Measurements from ENCODE around the gene SALL3. TPM values are rescaled to one million over a fixed set of nuclear protein-coding genes. Genes with fewer than 3 reads are reported as not detected.

The SALL3 gene
- total and polyA plus RNA-seq, 2 of the 4 experiments (the other 2 are of a cell fraction): not detected

DNA sequence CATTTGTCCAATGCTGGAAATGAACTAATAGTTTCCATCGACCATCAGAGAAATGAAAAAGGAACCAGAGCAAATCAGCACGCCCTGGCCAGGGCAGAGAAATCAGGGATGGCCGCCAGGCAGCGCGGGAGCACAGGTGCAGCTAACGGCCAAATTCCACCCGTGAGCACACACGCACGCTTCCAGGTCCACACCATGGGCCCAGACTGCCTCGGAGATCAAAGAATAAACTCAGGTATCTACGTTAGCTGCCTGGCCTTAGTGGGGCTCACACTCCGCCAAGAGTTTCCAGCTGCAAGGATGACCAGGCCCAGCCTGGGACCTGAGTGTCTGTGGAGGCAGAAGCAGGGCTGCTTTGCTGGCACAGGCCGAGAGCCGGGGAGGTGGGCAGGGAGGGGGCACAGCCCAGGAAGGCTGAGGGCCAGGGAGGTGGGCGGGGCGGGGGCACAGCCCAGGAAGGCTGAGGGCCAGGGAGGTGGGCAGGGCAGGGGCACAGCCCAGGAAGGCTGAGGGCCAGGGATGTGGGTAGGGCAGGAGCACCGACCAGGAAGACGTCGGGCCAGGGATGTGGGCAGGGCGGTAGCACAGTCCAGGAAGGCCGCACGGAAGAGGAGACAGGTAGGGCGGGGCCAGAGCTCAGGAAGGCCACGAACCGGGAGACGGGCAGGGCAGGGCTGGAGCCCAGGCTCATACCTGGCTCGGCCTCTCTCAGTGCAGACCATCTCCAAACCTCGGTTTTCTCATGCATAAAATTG is 43.2 kb upstream of the SALL3 start:
- Histone ChIP-seq H4K5ac (ENCODE audit: low read depth, low read length) (no peak overlapping the region), H3K18ac (ENCODE audit: low read depth, low read length) (no peak overlapping the region), H3K56ac (ENCODE audit: extremely low read depth, insufficient read depth, low read length) (no peak overlapping the region), H3K4me1 (ENCODE audit: control insufficient read depth, insufficient read depth, low read length) (no peaks in the 10 kb centered on the region), H3K27ac (ENCODE audit: insufficient read depth, low read length) (no peak overlapping the region), H3K23ac (ENCODE audit: low read depth, low read length) (no peak overlapping the region), H4K20me1 (ENCODE audit: insufficient read depth, low read length) (no peaks in the 10 kb centered on the region), H3K14ac (replicated peaks; ENCODE audit: low read depth, low read length) (no peak overlapping the region), H3K9ac (ENCODE audit: low read depth, low read length) (no peak overlapping the region), H4K8ac (ENCODE audit: low read depth in 2 of 2, low read length in 2 of 2) (no peak overlapping the region), H2BK120ac (ENCODE audit: low read depth, low read length) (no peak overlapping the region), H3K27me3 (ENCODE audit: control insufficient read depth, insufficient read depth, low read length) (no peaks in the 10 kb centered on the region), H3K4me2 (ENCODE audit: low read depth, low read length) (no peak overlapping the region), H2BK20ac (ENCODE audit: low read depth, low read length) (no peak overlapping the region), H3K4me3 (ENCODE audit: insufficient read depth, low read depth, low read length) (no peak overlapping the region), H4K91ac (ENCODE audit: insufficient read depth, low read depth, low read length) (no peak overlapping the region), H3K9me1 (ENCODE audit: insufficient read depth, low read length) (no peaks in the 10 kb centered on the region), H2BK15ac (ENCODE audit: low read depth, low read length) (no peak overlapping the region), H3K79me1 (ENCODE audit: low read depth in 1 of 2, low read length in 2 of 2) (no peaks in the 10 kb centered on the region), H3K36me3 (ENCODE audit: control insufficient read depth, insufficient read depth, low read length) (no peaks in the 10 kb centered on the region), H2BK5ac (ENCODE audit: low read depth, low read length, poor library complexity, severe bottlenecking) (no peak overlapping the region), H2AFZ (replicated peaks; ENCODE audit: low read length, poor library complexity) (no peak overlapping the region), H3K9me3 (ENCODE audit: control insufficient read depth, insufficient read depth, low read length) (peaks cover 47% of the 10 kb centered on the region), H2AK5ac (ENCODE audit: low read depth, low read length) (no peak overlapping the region), H3K4ac (ENCODE audit: low read depth, low read length) (no peak overlapping the region), H2AK9ac (replicated peaks; ENCODE audit: low read depth, low read length, poor library complexity) (no peak overlapping the region)
- 77% methylated on average over 21 of the region's 28 CpGs; no CpG with 5 or more reads in 1 of the 2 experiments for WGBS, 2 experiments (ENCODE audit: extremely low coverage in 2 of 2, insufficient read length in 1 of 2)
- DNase-seq: no peak
- in situ Hi-C loops (cut with MboI; ENCODE audit: low sequenced_read_pairs): no loop called here
- ChIA-PET CTCF (no interaction called here), POLR2A (ENCODE audit: unreplicated experiment) (no interaction called here)
- dilution Hi-C loops (cut with HindIII; ENCODE audit: low sequenced_read_pairs, unreplicated experiment): no loop called here
- intact Hi-C loops (cut with micrococcal nuclease): no loop called here
- BruUV-seq (replicated peaks): no TSS peak
- no peak for ATAC-seq (ENCODE audit: low read depth)
- no peak for TF ChIP-seq BHLHE40 (IDR thresholded peaks at IDR 0.05; ENCODE audit: low read depth, low read length)
- TF ChIP-seq, protein P1, sequence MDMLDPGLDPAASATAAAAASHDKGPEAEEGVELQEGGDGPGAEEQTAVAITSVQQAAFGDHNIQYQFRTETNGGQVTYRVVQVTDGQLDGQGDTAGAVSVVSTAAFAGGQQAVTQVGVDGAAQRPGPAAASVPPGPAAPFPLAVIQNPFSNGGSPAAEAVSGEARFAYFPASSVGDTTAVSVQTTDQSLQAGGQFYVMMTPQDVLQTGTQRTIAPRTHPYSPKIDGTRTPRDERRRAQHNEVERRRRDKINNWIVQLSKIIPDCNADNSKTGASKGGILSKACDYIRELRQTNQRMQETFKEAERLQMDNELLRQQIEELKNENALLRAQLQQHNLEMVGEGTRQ (IDR thresholded peaks at IDR 0.05; ENCODE audit: low read depth, low read length): no peak
- TF ChIP-seq RFX5 (IDR thresholded peaks at IDR 0.05; ENCODE audit: low read depth, low read length): no peak
- TF ChIP-seq, protein P2, sequence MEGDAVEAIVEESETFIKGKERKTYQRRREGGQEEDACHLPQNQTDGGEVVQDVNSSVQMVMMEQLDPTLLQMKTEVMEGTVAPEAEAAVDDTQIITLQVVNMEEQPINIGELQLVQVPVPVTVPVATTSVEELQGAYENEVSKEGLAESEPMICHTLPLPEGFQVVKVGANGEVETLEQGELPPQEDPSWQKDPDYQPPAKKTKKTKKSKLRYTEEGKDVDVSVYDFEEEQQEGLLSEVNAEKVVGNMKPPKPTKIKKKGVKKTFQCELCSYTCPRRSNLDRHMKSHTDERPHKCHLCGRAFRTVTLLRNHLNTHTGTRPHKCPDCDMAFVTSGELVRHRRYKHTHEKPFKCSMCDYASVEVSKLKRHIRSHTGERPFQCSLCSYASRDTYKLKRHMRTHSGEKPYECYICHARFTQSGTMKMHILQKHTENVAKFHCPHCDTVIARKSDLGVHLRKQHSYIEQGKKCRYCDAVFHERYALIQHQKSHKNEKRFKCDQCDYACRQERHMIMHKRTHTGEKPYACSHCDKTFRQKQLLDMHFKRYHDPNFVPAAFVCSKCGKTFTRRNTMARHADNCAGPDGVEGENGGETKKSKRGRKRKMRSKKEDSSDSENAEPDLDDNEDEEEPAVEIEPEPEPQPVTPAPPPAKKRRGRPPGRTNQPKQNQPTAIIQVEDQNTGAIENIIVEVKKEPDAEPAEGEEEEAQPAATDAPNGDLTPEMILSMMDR (conservative IDR thresholded peaks at IDR 0.05; ENCODE audit: low read depth, low read length): no peak
- TF ChIP-seq MAZ (IDR thresholded peaks at IDR 0.05; ENCODE audit: borderline replicate concordance, low read depth, low read length): no peak
- no peak for TF ChIP-seq CEBPB (IDR thresholded peaks at IDR 0.05; ENCODE audit: low read depth, low read length)
- no peak for TF ChIP-seq RCOR1 (IDR thresholded peaks at IDR 0.05; ENCODE audit: insufficient replicate concordance, low read length)
- TF ChIP-seq RAD21 (IDR thresholded peaks at IDR 0.05; ENCODE audit: low read length): no peak
- no peak for TF ChIP-seq MAFK (IDR thresholded peaks at IDR 0.05; ENCODE audit: low read depth, low read length)
- TF ChIP-seq, protein P3, sequence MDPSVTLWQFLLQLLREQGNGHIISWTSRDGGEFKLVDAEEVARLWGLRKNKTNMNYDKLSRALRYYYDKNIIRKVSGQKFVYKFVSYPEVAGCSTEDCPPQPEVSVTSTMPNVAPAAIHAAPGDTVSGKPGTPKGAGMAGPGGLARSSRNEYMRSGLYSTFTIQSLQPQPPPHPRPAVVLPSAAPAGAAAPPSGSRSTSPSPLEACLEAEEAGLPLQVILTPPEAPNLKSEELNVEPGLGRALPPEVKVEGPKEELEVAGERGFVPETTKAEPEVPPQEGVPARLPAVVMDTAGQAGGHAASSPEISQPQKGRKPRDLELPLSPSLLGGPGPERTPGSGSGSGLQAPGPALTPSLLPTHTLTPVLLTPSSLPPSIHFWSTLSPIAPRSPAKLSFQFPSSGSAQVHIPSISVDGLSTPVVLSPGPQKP (IDR thresholded peaks at IDR 0.05; ENCODE audit: borderline replicate concordance, low read depth, low read length): no peak
- TF ChIP-seq MXI1 (IDR thresholded peaks at IDR 0.05; ENCODE audit: borderline replicate concordance, low read depth, low read length): no peak
- no peak for TF ChIP-seq POLR2A (IDR thresholded peaks at IDR 0.05; ENCODE audit: low read depth, low read length)
- no peak for TF ChIP-seq CHD1 (IDR thresholded peaks at IDR 0.05; ENCODE audit: low read depth, low read length)
- no peak for TF ChIP-seq SMC3 (IDR thresholded peaks at IDR 0.05; ENCODE audit: low read depth, low read length)
- TF ChIP-seq FOS (IDR thresholded peaks at IDR 0.05; ENCODE audit: low read depth, low read length): no peak
- no peak for TF ChIP-seq NFE2L2 (IDR thresholded peaks at IDR 0.05; ENCODE audit: low read depth, low read length)
